ENCODE measurements around the gene ABHD17C. TPM values are rescaled to one million over a fixed set of nuclear protein-coding genes. Genes with fewer than 3 reads are reported as not detected.

The ABHD17C gene
- total RNA-seq, 2 experiments from 2014 or later: 6.1 to 9.0 TPM

DNA sequence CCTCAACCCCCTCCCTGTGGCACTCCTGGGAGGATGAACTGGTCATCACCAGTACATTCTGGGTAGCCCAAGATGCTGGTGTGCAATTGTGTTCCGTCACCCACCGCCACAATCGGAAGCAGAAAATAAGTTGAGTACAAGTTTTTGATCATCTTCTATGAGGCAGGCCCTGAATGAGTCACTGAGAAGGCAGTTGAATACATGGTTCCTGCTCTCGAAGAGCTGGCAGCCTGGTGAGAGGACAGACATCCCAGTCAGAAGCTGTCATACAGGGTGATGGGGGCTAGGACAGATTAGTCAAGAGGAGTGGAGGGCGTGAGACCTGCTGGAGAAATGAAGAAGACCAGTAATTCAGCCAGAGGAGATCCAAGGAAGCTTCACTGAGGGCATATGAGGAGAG, 90.2 kb downstream of the ABHD17C start:
- ChIA-PET CTCF (interaction anchor here (1.1 to 3.3 kb wide), 3 partner anchors 8 to 328 kb away, joined by 3 to 18 read pairs (median 4); no protein-coding TSS in a partner anchor), POLR2A (interaction anchor here (1.6 kb wide), 1 partner anchor 18 kb away, joined by 6 read pairs; no protein-coding TSS in a partner anchor)
- Mint-ChIP-seq H3K27ac (no peak overlapping the region), H3K27me3 (peaks cover 17% of the 10 kb centered on the region), H3K36me3 (no peaks in the 10 kb centered on the region), H3K9me3 (no peaks in the 10 kb centered on the region), H3K4me3 (no peak overlapping the region), H3K4me1 (ENCODE audit: low read depth) (peaks cover 18% of the 10 kb centered on the region)
- DNase-seq: peak; percentile 26
- intact Hi-C loops (cut with micrococcal nuclease): no loop called here

GRCh38 chr15:80785811-80786354, 90.8 kb downstream of the ABHD17C start:
- Mint-ChIP-seq H3K9me3 (no peaks in the 10 kb centered on the region), H3K27me3 (peaks cover 13% of the 10 kb centered on the region), H3K36me3 (no peaks in the 10 kb centered on the region), H3K4me1 (ENCODE audit: low read depth) (peaks cover 16% of the 10 kb centered on the region), H3K27ac (no peak overlapping the region), H3K4me3 (no peak overlapping the region)
- DNase-seq: no peak
- intact Hi-C loops (cut with micrococcal nuclease): loop anchor here (2.0 kb wide), 1 partner anchor 19 kb away; no protein-coding TSS in a partner anchor
- ChIA-PET POLR2A (interaction anchor here (1.6 kb wide), 1 partner anchor 18 kb away, joined by 6 read pairs; no protein-coding TSS in a partner anchor), CTCF (interaction anchor here (1.1 to 3.3 kb wide), 3 partner anchors 9 to 329 kb away, joined by 3 to 18 read pairs (median 4); no protein-coding TSS in a partner anchor)

- DNase-seq: no peak
- Mint-ChIP-seq H3K27me3 (peaks cover 1% of the 10 kb centered on the region), H3K4me3 (no peak overlapping the region), H3K4me1 (ENCODE audit: low read depth) (peaks cover 16% of the 10 kb centered on the region), H3K9me3 (no peaks in the 10 kb centered on the region), H3K27ac (no peak overlapping the region), H3K36me3 (no peaks in the 10 kb centered on the region)
- POLR2A ChIA-PET: no interaction called here
- CTCF ChIA-PET: interaction anchor here (3.3 kb wide), 1 partner anchor 10 kb away, joined by 18 read pairs; no protein-coding TSS in a partner anchor
- intact Hi-C loops (cut with micrococcal nuclease): loop anchor here (2.0 kb wide), 1 partner anchor 17 kb away; no protein-coding TSS in a partner anchor
Measured at GRCh38 chr15:80787316-80787715, 92.2 kb downstream of the ABHD17C start.

- H3K4me1 Mint-ChIP-seq (ENCODE audit: low read depth): peaks cover 7% of the 10 kb centered on the region
- H3K27me3 Mint-ChIP-seq: peaks cover 1% of the 10 kb centered on the region
- ChIA-PET CTCF (interaction anchor here (0.9 kb wide), 1 partner anchor 12 kb away, joined by 5 read pairs; no protein-coding TSS in a partner anchor), POLR2A (no interaction called here)
- no peaks in the 10 kb centered on the region for H3K36me3 Mint-ChIP-seq
- no peak overlapping the region for H3K27ac Mint-ChIP-seq
- no peaks in the 10 kb centered on the region for H3K9me3 Mint-ChIP-seq
- intact Hi-C loops (cut with micrococcal nuclease): no loop called here
- DNase-seq: no peak
- no peak overlapping the region for H3K4me3 Mint-ChIP-seq
Measured at GRCh38 chr15:80788536-80788935, 93.4 kb downstream of the ABHD17C start.

DNA sequence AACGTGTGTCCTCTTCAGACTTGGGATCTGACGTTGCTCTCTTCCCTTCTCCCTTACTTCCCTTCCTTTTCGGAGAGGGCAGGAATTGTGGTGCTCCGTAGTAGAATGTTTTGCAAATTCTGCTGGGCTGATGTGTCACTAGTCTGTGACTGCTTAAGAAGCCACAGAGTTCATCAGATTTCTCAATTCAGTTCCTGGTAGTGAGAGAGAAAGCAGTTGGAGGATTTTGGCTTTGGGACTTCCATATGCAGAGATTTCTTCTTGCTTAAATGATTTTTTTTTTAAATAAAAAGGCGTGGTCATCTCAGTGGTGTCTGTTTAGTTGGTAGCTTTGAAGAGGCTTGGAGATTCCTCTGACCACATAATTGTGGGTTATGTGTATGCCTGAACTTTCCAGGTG, 94.2 kb downstream of the ABHD17C start:
- H3K9me3 Mint-ChIP-seq: no peaks in the 10 kb centered on the region

GRCh38 chr15:80789796-80790195, 94.7 kb downstream of the ABHD17C start:
- Mint-ChIP-seq H3K27me3 (peaks cover 3% of the 10 kb centered on the region), H3K9me3 (no peaks in the 10 kb centered on the region), H3K4me3 (no peak overlapping the region), H3K36me3 (no peaks in the 10 kb centered on the region), H3K4me1 (ENCODE audit: low read depth) (no peaks in the 10 kb centered on the region), H3K27ac (no peak overlapping the region)
- DNase-seq: no peak
- ChIA-PET CTCF (interaction anchor here (1.2 kb wide), 1 partner anchor 13 kb away, joined by 5 read pairs; no protein-coding TSS in a partner anchor), POLR2A (no interaction called here)
- intact Hi-C loops (cut with micrococcal nuclease): no loop called here

More for the DNA sequence above, 94.2 kb downstream of the ABHD17C start:
- intact Hi-C loops (cut with micrococcal nuclease): no loop called here
- H3K36me3 Mint-ChIP-seq: no peaks in the 10 kb centered on the region
- no peak overlapping the region for H3K27ac Mint-ChIP-seq
- H3K4me3 Mint-ChIP-seq: no peak overlapping the region
- POLR2A ChIA-PET: no interaction called here
- no peak for DNase-seq
- CTCF ChIA-PET: interaction anchor here (1.2 kb wide), 1 partner anchor 13 kb away, joined by 5 read pairs; no protein-coding TSS in a partner anchor
- H3K4me1 Mint-ChIP-seq (ENCODE audit: low read depth): no peaks in the 10 kb centered on the region
- H3K27me3 Mint-ChIP-seq: peaks cover 3% of the 10 kb centered on the region

- H3K36me3 Mint-ChIP-seq: no peaks in the 10 kb centered on the region
- H3K27ac Mint-ChIP-seq: no peak overlapping the region
- ChIA-PET CTCF (interaction anchor here (1.2 kb wide), 1 partner anchor 14 kb away, joined by 5 read pairs; no protein-coding TSS in a partner anchor), POLR2A (no interaction called here)
- intact Hi-C loops (cut with micrococcal nuclease): no loop called here
- no peaks in the 10 kb centered on the region for H3K4me1 Mint-ChIP-seq (ENCODE audit: low read depth)
- DNase-seq: no peak
- no peaks in the 10 kb centered on the region for H3K9me3 Mint-ChIP-seq
- H3K27me3 Mint-ChIP-seq: peaks cover 5% of the 10 kb centered on the region
- H3K4me3 Mint-ChIP-seq: no peak overlapping the region
Measured at GRCh38 chr15:80790236-80790635, 95.1 kb downstream of the ABHD17C start.

DNA sequence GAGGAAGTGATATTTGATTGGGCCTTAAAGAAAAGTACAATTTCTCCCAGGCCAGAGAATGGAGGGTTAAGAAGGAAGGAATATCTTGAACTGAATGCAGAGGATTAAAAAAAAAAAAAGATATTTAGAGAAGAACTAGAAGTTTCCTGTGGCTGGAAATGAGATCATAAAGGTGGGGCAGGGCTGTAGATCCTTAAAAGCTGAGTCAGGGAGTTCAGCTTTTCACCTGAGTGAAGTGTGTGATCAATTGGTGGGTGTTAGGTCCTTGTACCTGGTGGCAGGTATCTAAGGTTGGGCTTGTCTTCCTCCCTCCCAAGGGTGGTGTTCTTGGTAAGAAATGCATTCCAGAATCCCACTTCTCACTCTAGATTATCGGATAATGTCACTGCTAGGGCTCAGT, 95.9 kb downstream of the ABHD17C start:
- CTCF ChIA-PET: interaction anchor here (0.7 kb wide), 1 partner anchor 244 kb away, joined by 4 read pairs; no protein-coding TSS in a partner anchor
- no peaks in the 10 kb centered on the region for H3K36me3 Mint-ChIP-seq
- H3K27ac Mint-ChIP-seq: no peak overlapping the region
- DNase-seq: no peak
- H3K4me1 Mint-ChIP-seq (ENCODE audit: low read depth): no peaks in the 10 kb centered on the region
- no peaks in the 10 kb centered on the region for H3K9me3 Mint-ChIP-seq
- POLR2A ChIA-PET: no interaction called here
- intact Hi-C loops (cut with micrococcal nuclease): no loop called here
- H3K4me3 Mint-ChIP-seq: no peak overlapping the region
- H3K27me3 Mint-ChIP-seq: peaks cover 7% of the 10 kb centered on the region

DNA sequence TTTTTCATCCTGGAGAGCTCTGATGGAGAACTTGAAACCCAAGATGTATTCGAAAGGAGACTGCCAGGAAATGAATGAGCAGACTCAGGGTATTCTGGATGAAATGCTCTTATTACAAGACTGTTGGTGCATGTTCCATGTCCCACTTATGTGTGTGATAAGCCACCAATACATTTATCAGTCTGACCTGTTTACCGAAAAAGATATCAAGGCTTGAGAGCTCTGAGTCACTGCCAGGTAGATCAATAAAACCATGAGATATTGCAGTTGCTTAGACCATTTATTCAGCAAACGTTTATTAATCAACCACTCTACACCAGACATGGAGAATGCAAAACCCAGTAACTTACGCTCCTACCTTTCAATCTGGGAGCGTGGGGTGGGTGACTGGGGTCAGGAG, 101.3 kb downstream of the ABHD17C start:
- no peaks in the 10 kb centered on the region for H3K9me3 Mint-ChIP-seq
- H3K27me3 Mint-ChIP-seq: peaks cover 10% of the 10 kb centered on the region
- DNase-seq: no peak
- no peak overlapping the region for H3K27ac Mint-ChIP-seq
- H3K36me3 Mint-ChIP-seq: no peaks in the 10 kb centered on the region
- POLR2A ChIA-PET: no interaction called here
- intact Hi-C loops (cut with micrococcal nuclease): no loop called here
- CTCF ChIA-PET: interaction anchor here (0.6 kb wide), 1 partner anchor 296 kb away, joined by 3 read pairs; no protein-coding TSS in a partner anchor
- H3K4me1 Mint-ChIP-seq (ENCODE audit: low read depth): no peaks in the 10 kb centered on the region
- H3K4me3 Mint-ChIP-seq: no peak overlapping the region

- Mint-ChIP-seq H3K36me3 (no peaks in the 10 kb centered on the region), H3K9me3 (peaks cover 2% of the 10 kb centered on the region), H3K27ac (no peak overlapping the region), H3K4me3 (no peak overlapping the region), H3K27me3 (peaks cover 10% of the 10 kb centered on the region), H3K4me1 (ENCODE audit: low read depth) (peaks cover 11% of the 10 kb centered on the region)
- intact Hi-C loops (cut with micrococcal nuclease): no loop called here
- ChIA-PET CTCF (interaction anchor here (0.6 to 3.7 kb wide), 3 partner anchors 16 to 171 kb away, joined by 3 to 10 read pairs (median 3); no protein-coding TSS in a partner anchor), POLR2A (no interaction called here)
- DNase-seq: no peak
Measured at GRCh38 chr15:80798911-80799310, 103.8 kb downstream of the ABHD17C start.

DNA sequence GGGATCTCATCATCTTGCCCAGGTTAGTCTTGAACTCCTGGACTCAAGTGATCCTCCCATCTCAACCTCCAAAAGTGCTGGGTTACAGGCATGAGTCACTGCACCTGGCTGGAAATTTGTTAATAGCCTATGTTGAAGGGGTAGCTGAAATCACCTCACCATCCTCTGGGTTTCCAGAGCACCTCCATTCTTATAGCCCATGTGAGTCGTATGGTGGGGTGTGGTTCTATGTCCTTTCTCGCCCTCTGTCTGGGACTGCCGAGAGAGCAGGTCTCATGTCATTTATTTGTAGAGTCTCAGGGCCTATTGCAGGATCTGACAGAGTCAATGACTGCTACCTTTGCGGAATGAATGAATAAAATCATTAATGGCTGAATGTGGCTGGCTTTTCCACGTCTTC, 105.0 kb downstream of the ABHD17C start:
- CTCF ChIA-PET: interaction anchor here (3.7 kb wide), 1 partner anchor 23 kb away, joined by 10 read pairs; no protein-coding TSS in a partner anchor

GRCh38 chr15:80801891-80802680, 107.0 kb downstream of the ABHD17C start:
- no peak for DNase-seq
- Mint-ChIP-seq H3K36me3 (no peaks in the 10 kb centered on the region), H3K4me1 (ENCODE audit: low read depth) (peaks cover 26% of the 10 kb centered on the region), H3K4me3 (no peak overlapping the region), H3K27me3 (no peaks in the 10 kb centered on the region), H3K9me3 (peaks cover 6% of the 10 kb centered on the region), H3K27ac (no peak overlapping the region)
- ChIA-PET POLR2A (no interaction called here), CTCF (interaction anchor here (1.2 to 3.4 kb wide), 3 partner anchors 9 to 26 kb away, joined by 3 to 22 read pairs (median 4); partner anchors contain the start of gene CEMIP)
- intact Hi-C loops (cut with micrococcal nuclease): loop anchor here (10.0 kb wide), 1 partner anchor 493 kb away; no protein-coding TSS in a partner anchor

More for the DNA sequence above, 105.0 kb downstream of the ABHD17C start:
- intact Hi-C loops (cut with micrococcal nuclease): loop anchor here (10.0 kb wide), 1 partner anchor 495 kb away; no protein-coding TSS in a partner anchor
- Mint-ChIP-seq H3K4me3 (no peak overlapping the region), H3K9me3 (peaks cover 6% of the 10 kb centered on the region), H3K36me3 (no peaks in the 10 kb centered on the region), H3K27me3 (peaks cover 7% of the 10 kb centered on the region), H3K27ac (no peak overlapping the region), H3K4me1 (ENCODE audit: low read depth) (peaks cover 22% of the 10 kb centered on the region)
- DNase-seq: no peak
- POLR2A ChIA-PET: no interaction called here

Measured in activated CD4-positive, alpha-beta memory T cell treated with anti-CD3 and anti-CD28 coated beads for 36 hours (primary cell).